ENCODE results near the gene SOX4.

SOX4 gene

GRCh38 chr6:21625642-21626041 lies 32.1 kb downstream of the SOX4 start:
- no peak overlapping the region for H3K27ac Mint-ChIP-seq
- H3K4me3 Mint-ChIP-seq: no peak overlapping the region
- no peaks in the 10 kb centered on the region for H3K4me1 Mint-ChIP-seq (ENCODE audit: low read depth)
- H3K9me3 Mint-ChIP-seq: no peaks in the 10 kb centered on the region
- no peaks in the 10 kb centered on the region for H3K36me3 Mint-ChIP-seq (ENCODE audit: low read depth)
- H3K27me3 Mint-ChIP-seq: peaks cover 4% of the 10 kb centered on the region

GRCh38 chr6:21626756-21627155 lies 33.2 kb downstream of the SOX4 start:
- H3K4me3 Mint-ChIP-seq: no peak overlapping the region
- H3K36me3 Mint-ChIP-seq (ENCODE audit: low read depth): no peaks in the 10 kb centered on the region
- H3K27ac Mint-ChIP-seq: no peak overlapping the region
- H3K27me3 Mint-ChIP-seq: peaks cover under 1% of the 10 kb centered on the region
- no peaks in the 10 kb centered on the region for H3K4me1 Mint-ChIP-seq (ENCODE audit: low read depth)
- H3K9me3 Mint-ChIP-seq: no peaks in the 10 kb centered on the region

GRCh38 chr6:21628160-21628559 lies 34.6 kb downstream of the SOX4 start:
- H3K4me3 Mint-ChIP-seq: no peak overlapping the region

GRCh38 chr6:21633511-21634109 lies 40.1 kb downstream of the SOX4 start:
- Mint-ChIP-seq H3K4me1 (ENCODE audit: low read depth) (no peaks in the 10 kb centered on the region), H3K9me3 (no peaks in the 10 kb centered on the region), H3K27me3 (no peaks in the 10 kb centered on the region), H3K27ac (no peak overlapping the region), H3K36me3 (ENCODE audit: low read depth) (no peaks in the 10 kb centered on the region), H3K4me3 (no peak overlapping the region)

More at GRCh38 chr6:21628160-21628559, 34.6 kb downstream of the SOX4 start:
- Mint-ChIP-seq H3K27ac (no peak overlapping the region), H3K9me3 (no peaks in the 10 kb centered on the region), H3K27me3 (no peaks in the 10 kb centered on the region), H3K4me1 (ENCODE audit: low read depth) (no peaks in the 10 kb centered on the region), H3K36me3 (ENCODE audit: low read depth) (no peaks in the 10 kb centered on the region)

GRCh38 chr6:21634582-21634981 lies 41.0 kb downstream of the SOX4 start:
- Mint-ChIP-seq H3K4me3 (no peak overlapping the region), H3K36me3 (ENCODE audit: low read depth) (no peaks in the 10 kb centered on the region), H3K27ac (no peak overlapping the region), H3K9me3 (no peaks in the 10 kb centered on the region), H3K27me3 (no peaks in the 10 kb centered on the region), H3K4me1 (ENCODE audit: low read depth) (no peaks in the 10 kb centered on the region)

GRCh38 chr6:21636876-21637275 lies 43.3 kb downstream of the SOX4 start:
- H3K27ac Mint-ChIP-seq: no peak overlapping the region
- no peaks in the 10 kb centered on the region for H3K9me3 Mint-ChIP-seq
- no peak overlapping the region for H3K4me3 Mint-ChIP-seq
- H3K27me3 Mint-ChIP-seq: no peaks in the 10 kb centered on the region
- no peaks in the 10 kb centered on the region for H3K4me1 Mint-ChIP-seq (ENCODE audit: low read depth)
- H3K36me3 Mint-ChIP-seq (ENCODE audit: low read depth): no peaks in the 10 kb centered on the region

- no peaks in the 10 kb centered on the region for H3K27me3 Mint-ChIP-seq
- no peaks in the 10 kb centered on the region for H3K36me3 Mint-ChIP-seq (ENCODE audit: low read depth)
- H3K4me1 Mint-ChIP-seq (ENCODE audit: low read depth): no peaks in the 10 kb centered on the region
- no peak overlapping the region for H3K27ac Mint-ChIP-seq
- H3K9me3 Mint-ChIP-seq: no peaks in the 10 kb centered on the region
- H3K4me3 Mint-ChIP-seq: no peak overlapping the region
These were observed 45.8 kb downstream of the SOX4 start for GRCh38 chr6:21639316-21639715.
